Prostate gland (tissue), 2 donors: ENCODE measurements around the gene ZNF606. TPM values are rescaled to one million over a fixed set of nuclear protein-coding genes. Genes with fewer than 3 reads are reported as not detected.
A peak's percentile ranks its signal among the peaks of the same experiment; 100 is the strongest.

Source experiments
- DNase-seq: peaks from one replicate; pipeline ENCODE4 v3.0.0-alpha.2; 2019; ENCODE audit warnings: low spot score
- H3K27ac ChIP-seq, 2 donors: fragments of 200-600 bp; sonication (generic); 2 replicates each; pipeline ENCODE4 v1.5.1; 2017 to 2019
- H3K27me3 ChIP-seq: fragments of 200-600 bp; sonication (generic); replicated peaks from 2 replicates; pipeline ENCODE4 v1.5.1; 2019; ENCODE audit not compliant: insufficient read depth
- H3K36me3 ChIP-seq, 2 donors: fragments of 200-600 bp; sonication (generic); 1 replicate in 1 of 2; 2 replicates in 1 of 2; pipeline versions ENCODE4 v1.5.1 to v1.8.1; 2017 to 2019
- H3K4me1 ChIP-seq: fragments of 200-600 bp; sonication (generic); replicated peaks from 2 replicates; pipeline ENCODE4 v1.5.1; 2019
- H3K4me3 ChIP-seq, 2 donors: fragments of 200-600 bp; sonication (generic); 2 replicates each; pipeline ENCODE4 v1.5.1; 2017 to 2019
- H3K9me3 ChIP-seq: fragments of 200-600 bp; sonication (generic); 2 replicates; pipeline ENCODE4 v1.5.1; 2017
- CTCF ChIP-seq, 4 experiments: fragments of 200-600 bp in 2 of 4; fragments of 450-650 bp in 2 of 4; sonication (generic) in 2 of 4; IDR thresholded peaks; 1 replicate in 3 of 4; 2 replicates in 1 of 4; pipeline ENCODE4 v1.5.1; 2016 to 2019; ENCODE audit warnings: antibody characterized with exemption in 4 of 4, mild to moderate bottlenecking in 2 of 4, moderate library complexity in 2 of 4
- POLR2A ChIP-seq: fragments of 450-650 bp; IDR thresholded peaks from one replicate; pipeline ENCODE4 v1.6.1; 2016; ENCODE audit warnings: antibody characterized with exemption, mild to moderate bottlenecking
- POLR2AphosphoS5 ChIP-seq: sonication (generic); formaldehyde crosslinking; IDR thresholded peaks from one replicate; pipeline ENCODE4 v1.6.1; 2017; ENCODE audit warnings: antibody characterized with exemption
- WGBS: methylation state at CpG from one replicate; pipeline ENCODE4 v1.1.5; 2018; 5-methylcytosine and 5-hydroxymethylcytosine counted together
- intact Hi-C: fragments of 100-400 bp; cut with DNase I; formaldehyde crosslinking; loops from one replicate; pipeline ENCODE4 v1.14.2; 2022
- total RNA-seq, 2 donors: library from RNA; depleted of rRNA; stranded (reverse); fragments of >200 nt; gene quantifications; one replicate each; pipeline ENCODE4 v1.1.0, GENCODE V29; 2016

The ZNF606 gene
- total RNA-seq, 2 donors from 2014 or later: 44.7 to 51.3 TPM

- WGBS: 59% methylated on average over 2 of the region's 2 CpGs
- Histone ChIP-seq H3K4me1 (no peaks in the 10 kb centered on the region), H3K27ac (no peak overlapping the region), H3K4me3 (peak overlapping the region; percentile 81 to 89), H3K27me3 (no peaks in the 10 kb centered on the region), H3K36me3 (peaks cover 7 to 18% of the 10 kb centered on the region in 2 donors), H3K9me3 (no peaks in the 10 kb centered on the region)
- TF ChIP-seq POLR2A: no peak
- DNase-seq: no peak
- intact Hi-C loops: no loop called here
Measured at GRCh38 chr19:57946316-57946715, 56.3 kb downstream of the ZNF606 start.

GRCh38 chr19:57941593-57941992 is 61.0 kb downstream of the ZNF606 start:
- no peak for TF ChIP-seq POLR2A
- TF ChIP-seq POLR2AphosphoS5: no peak
- TF ChIP-seq CTCF (IDR thresholded peaks at IDR 0.05): no peak
- DNase-seq: no peak
- Histone ChIP-seq H3K4me3 (no peak overlapping the region), H3K9me3 (no peaks in the 10 kb centered on the region), H3K4me1 (no peaks in the 10 kb centered on the region), H3K27me3 (no peaks in the 10 kb centered on the region), H3K36me3 (peaks cover 7 to 29% of the 10 kb centered on the region in 2 donors), H3K27ac (no peak overlapping the region)
- WGBS: 96% methylated on average over 3 of the region's 3 CpGs
- intact Hi-C loops: no loop called here

GRCh38 chr19:57935731-57936130 is 66.9 kb downstream of the ZNF606 start:
- Histone ChIP-seq H3K4me3 (no peak overlapping the region), H3K27ac (no peak overlapping the region), H3K36me3 (peaks cover 0 to 6% of the 10 kb centered on the region in 2 donors), H3K4me1 (no peaks in the 10 kb centered on the region), H3K27me3 (no peaks in the 10 kb centered on the region), H3K9me3 (no peaks in the 10 kb centered on the region)
- no peak for TF ChIP-seq POLR2AphosphoS5
- no peak for TF ChIP-seq CTCF (IDR thresholded peaks at IDR 0.05)
- no peak for TF ChIP-seq POLR2A
- intact Hi-C loops: no loop called here
- no peak for DNase-seq
- 85% methylated on average over 12 of the region's 12 CpGs for WGBS

GRCh38 chr19:57934820-57935665 is 67.6 kb downstream of the ZNF606 start, which contains the start of gene ZNF418:
Gene ZNF418 (minus strand): TSS chr19:57935402. CDS start chr19:57933822, 1,580 bp downstream.
- intact Hi-C loops: no loop called here
- WGBS: 2% methylated on average over 54 of the region's 54 CpGs
- peaks cover 0 to 6% of the 10 kb centered on the region in 2 donors for H3K36me3 ChIP-seq
- peak within 1 kb of the TSS; percentile 57 to 66 for H3K4me3 ChIP-seq
- H3K4me1 ChIP-seq: no peaks in the 10 kb centered on the region
- DNase-seq: peak; percentile 78
- TF ChIP-seq POLR2A (no peak), CTCF (IDR thresholded peaks at IDR 0.05) (no peak), POLR2AphosphoS5 (peak; percentile 92)
- H3K9me3 ChIP-seq: no peaks in the 10 kb centered on the region
- no peaks in the 10 kb centered on the region for H3K27me3 ChIP-seq
- peak within 1 kb of the TSS; percentile 68 to 74 for H3K27ac ChIP-seq

- intact Hi-C loops: no loop called here
- DNase-seq: no peak
- no peak overlapping the region for H3K4me3 ChIP-seq
- WGBS: 99% methylated on average over 4 of the region's 4 CpGs
- TF ChIP-seq POLR2AphosphoS5 (no peak), POLR2A (no peak), CTCF (IDR thresholded peaks at IDR 0.05) (no peak)
- no peaks in the 10 kb centered on the region for H3K4me1 ChIP-seq
- peaks cover 0 to 6% of the 10 kb centered on the region in 2 donors for H3K36me3 ChIP-seq
- no peak overlapping the region for H3K27ac ChIP-seq
- no peaks in the 10 kb centered on the region for H3K27me3 ChIP-seq
- H3K9me3 ChIP-seq: no peaks in the 10 kb centered on the region
Measured at GRCh38 chr19:57927587-57927986, 75.0 kb downstream of the ZNF606 start.

Other genes starting within 250 kb of the ZNF606 start
- gene ZNF586, start 233.1 kb downstream of the ZNF606 start, total RNA-seq: 10 to 100 TPM; 15.4 to 34.8 TPM
- gene ZNF552, start 187.9 kb downstream of the ZNF606 start, total RNA-seq: 10 to 100 TPM; 22.0 to 54.9 TPM
- 10 to 100 TPM; 21.1 to 23.5 TPM for gene ZNF587B, start 172.5 kb downstream of the ZNF606 start, total RNA-seq
- 10 to 100 TPM; 32.1 to 49.7 TPM for gene ZNF587, start 153.0 kb downstream of the ZNF606 start, total RNA-seq
- 10 to 100 TPM; 12.2 to 31.0 TPM for gene ZNF814, start 113.8 kb downstream of the ZNF606 start, total RNA-seq
- gene ZNF417, start 86.2 kb downstream of the ZNF606 start, total RNA-seq: 10 to 100 TPM; 16.5 to 17.0 TPM
- gene ZNF418, start 67.4 kb downstream of the ZNF606 start, total RNA-seq: 1 to 10 TPM; 3.6 to 9.0 TPM
- 1 to 10 TPM; 7.2 to 8.1 TPM for gene ZNF256, start 55.1 kb downstream of the ZNF606 start, total RNA-seq
- under 1 TPM in 1 of 2 donors, not detected in 1; 0.87 TPM for gene C19orf18, start 28.3 kb downstream of the ZNF606 start, total RNA-seq
- 1 to 10 TPM; 2.2 to 5.2 TPM for gene ZSCAN1, start 31.2 kb upstream of the ZNF606 start, total RNA-seq
- 10 to 100 TPM; 13.4 to 19.3 TPM for gene ZNF135, start 56.5 kb upstream of the ZNF606 start, total RNA-seq
- 100 to 1,000 TPM; 108 to 146 TPM for gene ZSCAN18, start 95.4 kb upstream of the ZNF606 start, total RNA-seq
- 10 to 100 TPM; 14.7 to 18.4 TPM for gene ZNF329, start 148.0 kb upstream of the ZNF606 start, total RNA-seq
- 10 to 100 TPM; 34.5 to 34.7 TPM for gene ZNF274, start 180.2 kb upstream of the ZNF606 start, total RNA-seq
- 10 to 100 TPM; 56.9 to 87.4 TPM for gene ZNF544, start 226.1 kb upstream of the ZNF606 start, total RNA-seq